ENCODE data around the gene FBLIM1. TPM values are rescaled to one million over a fixed set of nuclear protein-coding genes. Genes with fewer than 3 reads are reported as not detected.
A peak's percentile ranks its signal among the peaks of the same experiment; 100 is the strongest.

FBLIM1 gene
- total and polyA plus RNA-seq, 11 donors = 31.6 to 103 (median 69.8) TPM

GRCh38 chr1:15750924-15751323 is 7.7 kb upstream of the FBLIM1 start:
- DNase-seq (no peak), ATAC-seq (peak in 1 of 4 donors; percentile 4)
- H3K27me3 ChIP-seq = peaks cover 0 to 4% (median 0%) of the 10 kb centered on the region in 9 donors
- WGBS, 4 donors = 89 to 91% (median 91%) methylated on average over 4 to 12 of the region's 12 CpGs
- H3K4me1 ChIP-seq = peaks cover 0 to 18% (median 5%) of the 10 kb centered on the region in 12 donors
- no peaks in the 10 kb centered on the region for H3K36me3 ChIP-seq
- no peak overlapping the region for H3K27ac ChIP-seq
- H3K4me3 ChIP-seq = no peak overlapping the region
- intact Hi-C loops (cut with DNase I) = loop anchor here in 1 of 10 donors (10.0 kb wide), 1 partner anchor 156 kb away; no protein-coding TSS in a partner anchor
- no peak for TF ChIP-seq CTCF (IDR thresholded peaks at IDR 0.05)
- H3K9me3 ChIP-seq = no peaks in the 10 kb centered on the region

- no peaks in the 10 kb centered on the region for H3K9me3 ChIP-seq
- DNase-seq (no peak), ATAC-seq (no peak)
- intact Hi-C loops (cut with DNase I) = loop anchor here in 1 of 10 donors (10.0 kb wide), 1 partner anchor 157 kb away; no protein-coding TSS in a partner anchor
- no peak overlapping the region for H3K27ac ChIP-seq
- H3K4me1 ChIP-seq = peaks cover 0 to 19% (median 5%) of the 10 kb centered on the region in 12 donors
- H3K27me3 ChIP-seq = peaks cover 0 to 9% (median 0%) of the 10 kb centered on the region in 9 donors
- WGBS, 4 donors = 88 to 95% (median 91%) methylated on average over 10 of the region's 10 CpGs
- TF ChIP-seq POLR2A (IDR thresholded peaks at IDR 0.05) (no peak), CTCF (IDR thresholded peaks at IDR 0.05) (no peak)
- no peak overlapping the region for H3K4me3 ChIP-seq
- no peaks in the 10 kb centered on the region for H3K36me3 ChIP-seq
Measured at GRCh38 chr1:15751717-15752116, 6.9 kb upstream of the FBLIM1 start.

GRCh38 chr1:15753776-15754175 is 4.8 kb upstream of the FBLIM1 start:
- 78 to 87% (median 84%) methylated on average over 9 to 10 of the region's 10 CpGs for WGBS, 4 donors
- TF ChIP-seq POLR2A (IDR thresholded peaks at IDR 0.05) = no peak
- TF ChIP-seq CTCF (IDR thresholded peaks at IDR 0.05) = no peak
- Histone ChIP-seq H3K27ac (no peak overlapping the region), H3K4me1 (peaks cover 0 to 33% (median 18%) of the 10 kb centered on the region in 12 donors), H3K36me3 (no peaks in the 10 kb centered on the region), H3K9me3 (no peaks in the 10 kb centered on the region), H3K27me3 (peaks cover 0 to 29% (median 3%) of the 10 kb centered on the region in 9 donors), H3K4me3 (no peak overlapping the region)
- ATAC-seq (no peak), DNase-seq (no peak)
- intact Hi-C loops (cut with DNase I) = loop anchor here in 1 of 10 donors (10.0 kb wide), 1 partner anchor 159 kb away; no protein-coding TSS in a partner anchor

- intact Hi-C loops (cut with DNase I) = loop anchor here in 1 of 10 donors (10.0 kb wide), 1 partner anchor 160 kb away; no protein-coding TSS in a partner anchor
Measured at GRCh38 chr1:15755021-15755645, 3.5 kb upstream of the FBLIM1 start.

More at GRCh38 chr1:15755021-15755645, 3.5 kb upstream of the FBLIM1 start:
- H3K9me3 ChIP-seq = no peaks in the 10 kb centered on the region
- TF ChIP-seq CTCF (IDR thresholded peaks at IDR 0.05) (no peak), POLR2A (IDR thresholded peaks at IDR 0.05) (no peak)
- no peak overlapping the region for H3K27ac ChIP-seq
- no peak for ATAC-seq
- H3K27me3 ChIP-seq = peaks cover 0 to 42% (median 3%) of the 10 kb centered on the region in 9 donors
- WGBS, 4 donors = 78 to 94% (median 85%) methylated on average over 2 of the region's 2 CpGs
- DNase-seq = no peak
- no peaks in the 10 kb centered on the region for H3K36me3 ChIP-seq
- no peak overlapping the region for H3K4me3 ChIP-seq
- peaks cover 0 to 36% (median 18%) of the 10 kb centered on the region in 12 donors for H3K4me1 ChIP-seq
